SK-N-SH treated with all-trans-retinoic acid at 6 μM for 48 hours (cell line): ENCODE results near the gene TNFRSF11A.

Source experiments
- ARNTL ChIP-seq: fragments of 450-650 bp; formaldehyde crosslinking; IDR thresholded peaks from 2 replicates; pipeline ENCODE4 v1.5.0; 2020; ENCODE audit warnings: low read depth, mild to moderate bottlenecking, moderate library complexity, borderline replicate concordance
- CREB5 ChIP-seq: fragments of 250-450 bp; sonication (Bioruptor Pico); IDR thresholded peaks from 2 replicates; pipeline ENCODE4 v1.5.1; 2020; ENCODE audit warnings: low read depth, mild to moderate bottlenecking, moderate library complexity
- OSR1 ChIP-seq: fragments of 250-450 bp; sonication (Bioruptor Pico); IDR thresholded peaks from 2 replicates; pipeline ENCODE4 v1.8.0; 2022; ENCODE audit warnings: moderate library complexity, mild to moderate bottlenecking, inconsistent platforms
- PATZ1 ChIP-seq: fragments of 250-450 bp; sonication (Bioruptor Pico); IDR thresholded peaks from 2 replicates; pipeline ENCODE4 v1.8.0; 2020; ENCODE audit warnings: mild to moderate bottlenecking, moderate library complexity, borderline replicate concordance
- POU6F1 ChIP-seq: fragments of 250-450 bp; sonication (Bioruptor Pico); IDR thresholded peaks from 2 replicates; pipeline ENCODE4 v1.8.0; 2021; ENCODE audit warnings: low read depth, mild to moderate bottlenecking, moderate library complexity, borderline replicate concordance
- RARB ChIP-seq: fragments of 250-450 bp; sonication (Bioruptor Pico); IDR thresholded peaks from 2 replicates; pipeline ENCODE4 v1.8.0; 2021; ENCODE audit warnings: mild to moderate bottlenecking, moderate library complexity
- SNAI2 ChIP-seq: fragments of 250-450 bp; sonication (Bioruptor Pico); IDR thresholded peaks from 2 replicates; pipeline ENCODE4 v1.5.0; 2020; ENCODE audit warnings: mild to moderate bottlenecking, moderate library complexity
- TOX ChIP-seq: fragments of 250-450 bp; sonication (Bioruptor Pico); IDR thresholded peaks from 2 replicates; pipeline ENCODE4 v1.8.0; 2021; ENCODE audit warnings: mild to moderate bottlenecking, moderate library complexity, borderline replicate concordance
- ZC3H10 ChIP-seq: fragments of 250-450 bp; sonication (Bioruptor Pico); IDR thresholded peaks from 2 replicates; pipeline ENCODE4 v1.5.1; 2021; ENCODE audit warnings: mild to moderate bottlenecking, moderate library complexity
- ZFP3 ChIP-seq: fragments of 250-450 bp; sonication (Bioruptor Pico); IDR thresholded peaks from 2 replicates; pipeline ENCODE4 v1.5.0; 2020; ENCODE audit warnings: mild to moderate bottlenecking, moderate library complexity
- ZFP30 ChIP-seq: fragments of 450-650 bp; formaldehyde crosslinking; IDR thresholded peaks from 2 replicates; pipeline ENCODE4 v1.5.0; 2022; ENCODE audit warnings: mild to moderate bottlenecking, moderate library complexity

- TF ChIP-seq SNAI2 (CRISPR knock-in tag) (no peak), PATZ1 (no peak), ZFP30 (CRISPR knock-in tag) (no peak), OSR1 (CRISPR knock-in tag) (no peak), ZC3H10 (CRISPR knock-in tag) (no peak), CREB5 (no peak), ARNTL (no peak), RARB (CRISPR knock-in tag) (no peak), POU6F1 (CRISPR knock-in tag) (no peak), ZFP3 (CRISPR knock-in tag) (no peak), TOX (no peak)
Observed at GRCh38 chr18:62379051-62379450, 53.9 kb downstream of the TNFRSF11A start.
